ENCODE data around the gene TRMU.

Gene TRMU

DNA sequence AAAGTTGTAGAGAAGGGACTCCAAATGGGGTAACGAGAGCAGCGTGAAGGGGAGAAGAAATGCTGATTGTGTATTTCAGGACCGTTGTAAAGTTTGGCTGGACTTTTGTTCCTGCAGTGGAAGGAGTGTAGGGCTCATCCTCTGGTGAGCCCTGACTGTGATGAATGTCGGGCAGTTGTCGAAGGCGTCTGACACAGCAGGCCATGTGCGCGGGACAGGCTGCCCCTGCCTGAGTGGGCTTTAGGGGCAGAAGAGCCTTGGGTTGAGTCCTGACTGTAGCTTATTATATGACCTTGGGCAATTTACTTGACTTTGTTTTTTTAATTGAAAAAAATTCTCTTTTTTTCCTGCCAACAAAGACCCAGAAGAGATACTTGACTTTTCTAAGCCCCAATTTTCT lies 3.1 kb downstream of the TRMU start:
- no peak for DNase-seq

DNA sequence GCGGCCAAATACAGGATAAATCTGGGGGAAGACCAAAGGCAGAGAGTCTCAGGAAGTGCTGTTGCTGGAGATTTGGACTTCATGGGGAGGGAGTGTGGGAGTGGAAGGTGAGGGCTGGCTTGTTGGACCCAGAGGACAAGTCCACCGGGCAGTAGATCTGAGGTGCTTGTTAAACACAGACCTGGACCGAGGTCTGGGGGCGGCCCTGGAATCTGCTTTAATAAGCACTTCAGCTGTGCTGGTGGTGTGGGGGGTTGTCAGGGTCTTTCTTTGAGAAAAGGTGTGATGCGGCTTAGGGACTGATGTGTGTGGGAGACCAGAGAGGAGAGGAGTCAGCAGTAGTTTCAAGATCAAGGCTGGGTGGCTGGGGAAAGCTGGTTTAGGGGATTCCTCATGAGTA lies 4.4 kb downstream of the TRMU start:
- no peak for DNase-seq

DNA sequence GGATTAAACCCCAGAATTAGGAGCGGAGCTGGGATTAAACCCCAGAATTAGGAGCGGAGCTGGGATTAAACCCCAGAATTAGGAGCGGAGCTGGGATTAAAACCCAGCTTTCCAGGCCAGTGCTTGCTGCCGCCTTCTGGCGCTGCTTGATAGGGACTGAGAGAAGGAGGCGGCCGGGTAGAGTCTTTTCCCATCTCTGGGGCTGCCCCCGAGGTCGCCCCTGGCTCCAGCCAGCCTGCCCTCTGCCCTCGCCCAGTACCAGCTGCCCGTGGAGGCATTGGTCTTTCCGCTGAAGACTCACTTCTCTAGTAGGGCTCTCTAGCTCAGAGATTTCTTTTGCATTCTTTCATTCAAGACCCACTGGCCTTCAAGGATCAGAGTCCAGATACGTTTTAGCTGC lies 5.2 kb downstream of the TRMU start:
- no peak for DNase-seq

DNA sequence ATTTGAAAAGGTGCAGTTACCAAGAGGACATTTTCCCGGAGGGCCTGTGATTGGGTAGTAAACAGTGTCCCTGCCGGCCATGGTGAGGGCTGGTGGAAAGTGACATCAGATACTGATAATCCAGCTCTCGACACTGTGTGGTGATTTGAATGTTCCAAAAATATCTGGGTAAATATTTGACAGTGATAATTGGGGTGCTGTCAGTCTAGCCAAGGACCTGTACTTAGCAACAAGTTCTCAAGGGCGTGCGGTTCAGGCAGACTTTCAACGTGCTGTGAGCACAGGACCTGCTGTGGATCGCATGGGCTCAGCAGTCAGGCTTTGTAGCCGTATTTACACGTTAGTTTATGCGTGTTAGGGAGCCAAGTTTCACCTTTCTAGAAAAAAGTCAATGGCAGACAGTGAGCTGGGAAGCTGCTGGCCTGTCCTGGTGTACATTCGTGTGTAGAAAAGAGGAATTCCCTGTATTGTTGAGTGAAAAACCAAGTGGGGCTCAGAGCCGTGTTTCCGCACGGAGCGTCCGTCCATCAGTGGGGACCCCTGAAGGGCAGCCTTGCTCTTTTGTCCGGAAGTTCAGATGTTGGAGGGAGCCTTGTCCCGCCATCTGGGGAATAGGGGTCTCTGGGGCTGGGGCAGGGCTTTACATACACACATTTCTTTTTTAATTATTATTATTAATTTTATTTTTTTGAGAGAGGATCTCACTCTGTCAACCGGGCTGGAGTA lies 11.3 kb downstream of the TRMU start:
- no peak for DNase-seq

DNA sequence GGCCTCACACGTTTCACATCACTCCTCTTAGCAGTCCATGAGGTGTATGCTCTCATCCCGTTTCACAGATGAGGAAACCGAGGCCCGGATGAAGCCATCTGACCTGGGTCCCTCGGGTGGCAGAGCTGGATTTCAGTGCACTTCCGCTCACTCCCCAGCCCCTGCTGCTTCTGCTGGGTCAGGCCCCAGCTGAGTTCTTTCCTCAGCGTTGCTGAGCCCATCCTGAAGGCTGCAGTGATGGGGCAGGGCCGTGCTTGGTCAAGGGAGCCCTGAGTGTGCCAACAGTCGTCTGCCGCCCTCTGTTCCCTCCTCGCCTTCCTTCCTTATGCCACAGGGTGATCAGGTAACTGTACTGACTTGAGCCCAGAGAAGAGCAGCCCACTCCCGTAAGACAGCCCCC lies 12.1 kb downstream of the TRMU start:
- DNase-seq, result no peak

DNA sequence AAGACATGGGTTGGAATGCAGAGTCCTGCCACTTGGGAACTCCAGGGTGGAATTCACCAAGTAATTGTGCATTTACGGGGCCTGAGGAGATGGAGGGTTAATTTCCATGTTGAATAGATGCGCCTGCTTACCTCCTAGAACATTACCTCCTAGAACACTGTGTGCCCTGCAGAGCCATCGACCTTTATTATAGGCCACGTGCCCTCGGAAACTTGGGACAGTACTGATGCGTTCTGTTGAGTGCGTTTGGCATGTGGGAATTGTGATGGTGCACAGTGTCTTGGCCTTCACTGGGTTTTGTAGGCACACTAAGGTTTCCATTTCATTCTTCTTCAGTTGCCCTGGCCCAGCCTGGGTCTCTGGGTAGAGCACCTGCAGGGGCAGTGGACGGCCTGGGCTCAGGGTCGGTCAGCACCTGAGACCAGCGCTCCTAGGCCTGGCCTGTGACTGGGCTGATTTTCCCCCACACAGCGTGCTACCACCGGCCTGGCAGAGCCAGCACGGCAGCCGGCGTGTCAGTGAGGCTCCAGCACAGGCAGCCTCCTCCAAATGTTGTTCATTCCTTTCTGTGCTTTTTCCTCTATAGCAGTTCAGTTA lies 12.7 kb downstream of the TRMU start:
- no peak for DNase-seq

DNA sequence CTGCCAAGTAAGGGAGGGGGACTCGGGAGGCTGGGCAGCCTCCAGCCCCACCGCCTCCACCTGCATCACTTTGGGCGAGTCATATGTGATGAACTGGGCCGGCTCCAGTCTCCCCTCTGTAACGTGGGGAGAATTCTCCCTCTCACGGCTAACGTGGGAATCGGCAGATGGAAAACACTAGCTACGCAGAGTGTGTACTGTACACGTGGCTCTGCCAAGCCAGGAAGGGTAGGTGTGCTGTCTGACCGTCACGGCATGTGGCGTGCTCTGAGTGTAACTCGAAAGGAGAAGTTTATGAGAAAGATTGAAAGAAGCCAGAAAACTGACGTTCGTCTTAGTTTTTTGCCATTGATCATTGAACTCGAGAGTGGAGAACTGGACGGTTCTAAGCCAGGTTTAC lies 13.7 kb downstream of the TRMU start:
- DNase-seq, result no peak

DNA sequence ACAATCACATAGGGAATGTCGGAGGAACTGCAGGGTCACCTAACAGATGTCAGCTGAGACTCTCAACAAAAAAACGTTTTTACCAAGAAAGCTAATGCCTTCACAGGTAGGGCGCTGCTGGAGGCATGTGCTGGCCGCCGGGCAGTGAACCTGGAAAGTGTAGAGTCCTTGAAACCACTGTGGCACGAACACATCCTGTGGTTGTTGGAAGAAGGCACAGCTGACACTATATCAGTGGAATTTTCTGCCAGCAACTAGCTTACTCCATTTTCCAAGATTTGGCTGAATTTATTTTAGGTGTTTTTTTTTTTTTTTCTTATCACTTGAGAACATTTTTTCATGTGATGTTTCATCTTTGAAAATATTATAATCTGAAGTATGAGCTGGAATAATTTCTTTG lies 14.2 kb downstream of the TRMU start:
- no peak for DNase-seq

DNA sequence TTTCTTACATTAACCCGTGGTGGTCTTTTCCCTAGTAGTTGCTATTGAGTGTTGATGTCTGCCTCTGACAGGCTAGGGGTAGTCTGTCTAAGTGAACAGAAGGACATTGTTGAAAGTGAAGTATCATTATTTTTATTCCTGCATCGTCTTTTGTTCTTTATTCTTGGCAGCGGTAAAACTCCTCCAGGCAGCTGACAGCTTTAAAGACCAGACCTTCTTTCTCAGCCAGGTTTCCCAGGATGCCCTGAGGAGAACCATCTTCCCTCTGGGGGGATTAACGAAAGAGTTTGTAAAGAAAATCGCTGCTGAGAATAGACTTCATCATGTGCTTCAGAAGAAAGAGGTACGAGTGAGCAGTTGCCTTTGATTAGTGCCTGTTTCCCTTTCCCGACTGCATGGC lies 14.6 kb downstream of the TRMU start:
- DNase-seq, result no peak

DNA sequence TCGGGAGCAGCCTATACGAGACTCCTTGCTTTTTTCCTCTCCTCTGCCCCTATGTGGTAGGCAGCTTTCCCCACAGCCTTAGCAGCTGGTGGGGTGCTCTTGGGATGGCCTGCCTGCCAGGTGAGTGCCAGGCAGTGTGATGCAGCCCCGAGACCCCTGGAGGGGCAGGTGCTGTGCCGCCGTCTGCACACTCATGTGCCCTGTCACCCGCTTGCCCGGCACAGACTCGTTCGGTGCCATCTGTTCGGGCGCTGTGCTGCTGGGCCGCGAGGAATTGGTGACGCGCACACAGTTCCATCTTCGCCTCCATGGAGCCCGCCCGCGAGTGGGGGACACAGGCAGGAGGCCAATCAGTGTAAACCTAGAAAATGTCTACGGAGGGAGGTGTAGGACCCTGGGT lies 15.1 kb downstream of the TRMU start:
- DNase-seq, result no peak

DNA sequence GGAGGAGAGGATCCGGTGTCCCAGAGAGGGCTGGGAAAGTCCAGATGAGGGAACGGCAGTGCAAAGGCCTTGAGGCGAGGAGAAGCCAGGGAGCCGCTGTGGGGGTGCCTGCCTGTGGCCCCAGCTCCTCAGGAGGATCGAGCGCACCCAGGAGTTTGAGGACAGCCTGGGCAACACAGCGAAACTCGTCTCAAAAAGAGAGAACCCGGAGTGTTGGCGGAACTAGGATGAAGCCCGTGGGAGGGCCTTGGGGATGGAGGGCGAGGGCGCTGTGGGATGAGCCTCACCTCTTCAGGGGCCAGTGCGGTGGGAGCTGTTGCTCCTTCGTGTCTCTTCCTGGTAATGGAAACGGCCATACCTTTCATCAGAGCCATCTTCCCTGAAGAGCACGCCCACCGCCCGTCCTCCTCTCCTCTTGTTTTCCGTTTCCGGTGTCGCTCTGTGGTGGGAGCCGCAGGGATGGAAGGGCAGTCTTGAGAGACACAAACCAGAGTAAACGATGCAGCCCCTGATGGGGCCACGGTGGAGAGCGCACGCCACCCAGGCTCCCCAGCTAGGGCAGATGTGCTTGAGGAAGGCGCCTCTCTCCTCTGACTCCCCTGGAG lies 15.7 kb downstream of the TRMU start:
- no peak for DNase-seq

DNA sequence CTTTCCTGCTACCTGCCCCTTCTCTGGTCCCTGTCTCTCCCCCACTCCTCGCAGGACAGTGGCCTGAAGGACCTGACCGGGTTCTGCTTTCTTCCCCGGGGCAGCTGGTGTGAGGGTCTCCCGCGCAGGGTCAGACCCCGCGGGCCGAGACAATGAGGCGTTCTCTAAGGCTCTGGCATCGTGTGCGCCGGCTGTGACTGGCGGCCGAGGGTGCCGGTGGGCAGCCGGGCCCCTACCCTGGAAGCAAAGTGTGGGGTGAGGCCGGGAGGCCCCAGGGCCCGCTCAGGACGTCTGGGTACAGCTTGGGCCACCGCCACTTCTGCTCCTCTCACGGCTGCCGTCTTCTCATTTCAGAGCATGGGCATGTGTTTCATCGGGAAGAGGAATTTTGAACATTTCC lies 16.3 kb downstream of the TRMU start:
- no peak for DNase-seq

DNA sequence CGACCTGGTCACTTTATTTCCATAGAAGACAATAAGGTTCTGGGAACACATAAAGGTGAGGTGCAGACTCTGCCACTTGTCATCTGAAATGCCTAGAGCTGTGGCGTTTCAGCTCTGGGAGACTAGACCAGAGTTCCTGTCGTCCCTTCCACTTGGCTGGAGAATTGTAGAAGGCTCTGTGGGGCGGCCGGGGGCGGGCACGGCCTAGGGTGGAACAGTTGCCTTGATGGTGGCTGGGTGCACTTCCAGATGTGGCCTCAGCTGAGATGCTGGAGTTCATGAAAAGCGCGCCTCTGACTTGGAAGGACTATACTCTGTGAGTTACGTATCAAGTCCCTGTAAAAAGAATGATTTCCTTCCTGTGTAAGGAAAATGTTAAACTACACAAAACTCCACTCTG lies 16.8 kb downstream of the TRMU start:
- DNase-seq, result no peak

DNA sequence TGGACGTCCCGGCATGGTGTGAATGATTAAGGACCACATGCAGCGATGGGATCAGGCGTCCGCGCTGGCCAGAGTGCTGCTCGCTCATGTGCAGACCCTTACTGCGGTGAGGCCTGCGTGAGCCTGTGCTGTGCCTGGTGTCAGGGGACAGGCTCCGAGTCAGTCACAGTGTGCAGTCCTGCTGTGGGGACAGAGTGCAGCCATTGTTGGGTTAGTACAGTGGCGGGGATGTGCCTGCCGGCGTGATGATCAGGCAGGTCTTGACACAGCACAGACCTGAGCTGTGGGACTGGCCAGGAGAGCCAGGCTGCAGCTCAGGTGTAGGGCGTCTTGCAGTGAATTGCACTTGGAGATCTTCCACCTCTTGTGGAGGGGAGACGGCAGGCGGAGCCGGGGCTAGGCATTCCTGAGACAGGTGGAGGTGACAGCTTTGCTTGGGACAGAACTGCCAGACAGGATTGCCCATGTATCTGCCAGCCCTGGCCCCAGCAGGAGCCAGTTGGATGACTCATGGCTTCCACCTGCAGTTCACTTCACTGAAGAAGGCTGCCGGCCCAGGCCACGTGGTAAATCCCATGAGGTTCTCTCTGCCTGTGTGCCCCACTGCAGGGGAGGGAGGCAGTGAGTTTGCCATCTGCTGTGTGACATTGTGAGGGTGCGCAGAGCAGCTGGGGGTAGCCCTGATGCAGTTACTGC lies 17.3 kb downstream of the TRMU start:
- no peak for DNase-seq

DNA sequence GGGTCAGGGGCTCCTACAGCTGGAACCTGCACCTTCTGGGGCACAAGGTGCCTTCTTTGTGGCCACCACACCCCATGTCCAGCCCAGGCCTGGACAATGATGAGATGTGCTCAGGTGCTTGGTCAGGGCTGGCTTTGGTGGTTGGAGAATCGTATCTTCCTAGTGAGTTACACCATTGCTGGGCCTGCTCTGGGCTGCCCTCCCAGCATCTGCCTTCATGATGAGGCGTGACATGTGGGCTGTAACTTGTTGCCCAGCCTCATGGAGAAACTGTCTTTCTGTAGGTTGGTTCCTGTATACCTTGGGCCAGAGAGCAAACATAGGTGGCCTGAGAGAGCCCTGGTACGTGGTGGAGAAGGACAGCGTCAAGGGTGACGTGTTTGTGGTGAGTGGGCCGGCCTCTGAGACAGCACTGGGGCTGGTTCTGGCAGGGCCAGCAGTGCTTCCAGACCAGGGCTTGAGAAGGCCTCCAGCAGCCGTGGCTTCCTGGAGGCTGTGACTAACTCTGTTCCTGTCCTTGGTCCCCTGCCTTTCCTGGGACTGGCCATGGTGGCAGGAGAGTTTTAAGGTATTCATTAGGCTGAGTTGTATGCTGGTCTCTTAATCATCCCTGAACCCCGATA lies 18.1 kb downstream of the TRMU start:
- no peak for DNase-seq

DNA sequence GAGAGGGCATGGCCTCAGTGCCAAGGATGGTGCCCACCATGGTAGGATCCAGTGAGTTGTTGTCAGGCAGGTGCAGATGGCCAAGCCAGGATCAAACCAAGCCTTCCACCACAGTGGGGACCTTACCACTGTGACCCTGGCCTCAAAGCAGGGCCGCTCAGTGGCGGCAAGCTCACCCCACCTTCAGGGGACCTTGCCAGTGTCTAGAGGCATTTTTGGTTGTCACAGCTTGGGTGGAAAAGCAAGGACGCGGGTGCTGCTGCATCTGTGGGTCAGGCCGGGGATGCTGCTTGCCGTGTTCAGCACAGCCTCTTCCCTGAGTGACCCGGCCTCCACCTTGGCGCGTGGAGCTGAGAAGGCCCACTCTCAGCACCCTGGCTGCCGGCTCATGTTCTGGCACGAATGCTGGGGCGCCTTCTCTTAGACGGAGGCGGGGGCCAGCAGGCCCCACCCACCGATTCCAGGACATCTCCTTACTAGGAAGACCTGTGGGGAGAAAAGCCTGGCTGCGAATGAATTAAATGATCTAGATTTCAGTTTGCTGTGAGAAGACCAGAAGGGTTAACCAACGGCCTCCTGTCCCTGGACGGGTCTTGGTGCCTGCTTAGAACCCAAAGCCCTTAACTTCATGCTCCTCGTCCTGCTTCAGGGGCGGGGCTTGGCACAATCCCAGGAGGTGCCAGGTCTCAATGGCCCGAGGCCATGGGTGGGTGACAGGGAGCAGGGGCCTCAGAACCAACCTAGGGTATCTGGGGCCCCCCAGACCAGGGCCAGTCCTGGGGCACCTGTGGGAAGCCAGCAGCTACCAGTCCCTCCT lies 18.9 kb downstream of the TRMU start:
- DNase-seq, result no peak

DNA sequence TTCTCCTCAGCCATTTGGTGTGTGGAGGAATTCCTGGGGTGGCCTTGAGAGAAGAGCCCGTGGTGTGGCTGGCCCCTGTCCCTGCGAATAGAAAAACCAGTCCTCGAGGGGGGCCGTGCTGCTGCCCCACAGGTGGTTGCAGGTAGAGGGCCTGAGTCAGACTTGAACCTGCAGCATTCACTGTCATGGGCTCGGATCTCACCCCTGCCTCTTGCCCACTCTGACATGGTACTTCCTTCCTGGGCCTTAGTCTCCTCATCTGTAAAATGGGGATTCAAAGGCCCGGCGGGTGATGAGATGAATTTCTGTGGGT lies 19.4 kb downstream of the TRMU start:
- DNase-seq, result no peak

DNA sequence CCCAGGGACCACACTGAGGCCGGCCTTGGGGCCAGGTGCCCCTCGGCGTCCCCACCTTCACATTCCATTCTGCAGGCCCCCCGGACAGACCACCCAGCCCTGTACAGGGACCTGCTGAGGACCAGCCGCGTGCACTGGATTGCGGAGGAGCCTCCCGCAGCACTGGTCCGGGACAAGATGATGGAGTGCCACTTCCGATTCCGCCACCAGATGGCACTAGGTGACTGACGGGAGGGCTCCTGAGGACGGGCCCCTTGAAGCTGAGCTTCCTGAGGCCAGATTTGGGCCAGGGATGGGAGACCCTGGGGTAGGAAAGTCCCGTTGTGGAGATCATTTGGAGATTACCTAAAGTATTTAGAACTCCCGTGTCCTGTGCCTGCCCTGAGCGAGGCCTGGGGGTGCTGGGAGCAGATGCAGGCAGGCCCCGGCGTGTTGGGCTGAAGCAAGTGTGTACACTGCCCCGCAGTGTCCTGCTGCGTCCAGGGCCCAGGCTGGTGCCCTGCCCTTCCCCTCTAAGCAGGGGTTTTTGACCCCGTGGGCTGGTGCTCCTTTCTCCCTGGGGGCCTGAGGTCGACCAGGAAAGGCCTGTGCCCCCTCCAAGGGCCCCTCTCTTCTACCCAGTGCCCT lies 20.0 kb downstream of the TRMU start:
- peak; percentile 45 for DNase-seq

DNA sequence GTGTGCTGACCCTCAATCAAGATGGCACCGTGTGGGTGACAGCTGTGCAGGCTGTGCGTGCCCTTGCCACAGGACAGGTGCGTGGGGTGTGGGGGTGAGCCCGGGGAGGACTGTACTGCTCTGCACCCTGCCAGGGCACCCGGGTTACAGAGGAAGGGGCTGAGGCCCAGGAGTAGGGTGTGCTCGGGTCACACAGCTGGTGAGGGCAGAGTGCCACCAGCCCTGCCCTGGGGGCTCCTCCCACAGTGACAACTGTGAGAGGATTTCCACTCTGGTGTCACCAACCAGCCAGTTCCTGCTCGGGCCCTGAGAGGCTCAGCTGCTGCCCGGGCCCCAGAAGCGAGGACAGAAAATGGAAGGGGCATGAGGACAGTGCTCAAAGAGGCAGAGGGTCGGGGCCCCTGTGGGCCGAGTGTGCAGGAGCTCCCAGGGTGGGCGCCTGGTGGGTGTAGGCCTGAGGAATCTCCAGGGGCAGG lies 20.5 kb downstream of the TRMU start:
- no peak for DNase-seq

DNA sequence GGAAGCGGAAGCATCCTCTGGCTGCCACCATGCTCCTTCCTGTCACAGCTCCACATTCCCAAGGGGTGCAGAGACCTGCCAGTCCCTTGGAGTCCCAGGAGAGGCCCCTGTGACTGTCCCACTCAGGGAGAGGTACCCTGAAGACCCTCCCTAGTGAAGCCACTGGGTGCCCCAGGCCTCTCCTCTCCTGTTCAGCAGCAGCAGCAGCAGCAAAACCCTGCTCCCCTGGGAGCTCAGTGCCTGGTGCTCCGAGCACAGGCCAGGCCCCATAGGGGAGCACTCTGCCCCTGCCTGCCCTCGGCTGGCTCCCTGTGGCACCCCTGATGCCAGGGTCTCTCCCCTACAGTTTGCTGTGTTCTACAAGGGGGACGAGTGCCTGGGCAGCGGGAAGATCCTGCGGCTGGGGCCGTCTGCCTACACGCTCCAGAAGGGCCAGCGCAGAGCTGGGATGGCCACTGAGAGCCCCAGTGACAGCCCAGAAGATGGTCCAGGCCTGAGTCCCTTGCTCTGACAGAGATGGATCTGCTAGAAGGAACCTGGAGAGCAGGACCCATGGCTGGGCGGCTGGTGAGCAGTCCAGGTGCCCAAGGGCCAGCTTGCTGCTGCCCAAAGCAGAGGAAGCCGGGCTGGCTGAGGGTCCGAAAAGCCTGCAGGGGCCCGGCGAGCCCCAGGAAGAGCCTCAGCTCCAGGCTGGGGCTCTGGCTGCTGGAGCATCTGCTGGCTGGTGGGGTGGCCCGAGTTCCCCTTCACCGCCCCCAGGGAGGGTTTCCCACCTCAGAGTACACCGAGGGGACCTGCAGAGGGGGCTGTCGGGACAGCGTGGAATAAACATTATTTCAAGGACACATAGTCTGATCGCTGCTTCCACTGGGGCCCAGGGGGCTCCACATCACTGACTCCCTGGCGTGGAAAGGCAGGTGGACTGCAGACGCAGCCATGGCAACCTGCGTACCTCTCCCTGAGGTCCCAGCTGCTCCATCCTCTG lies 21.3 kb downstream of the TRMU start:
- DNase-seq, result no peak

Data from CD4-positive, alpha-beta T cell treated with Interleukin-15 for 1 hour (primary cell).